ENCODE results near the gene MKLN1.
"Not testable (repeated sequence)": the region's sequence is repeated elsewhere in the genome, so short reads cannot be mapped to it uniquely, and the experiment has no call there.

Gene MKLN1

GRCh38 chr7:131327626-131328376 is at the start of gene MKLN1:
TSS of gene MKLN1 (plus strand) at chr7:131327876. CDS start at chr7:131327900, 24 bp downstream.
- DNase-seq (ENCODE audit: low read depth in 2 of 2): peak; percentile 84 to 92

DNA sequence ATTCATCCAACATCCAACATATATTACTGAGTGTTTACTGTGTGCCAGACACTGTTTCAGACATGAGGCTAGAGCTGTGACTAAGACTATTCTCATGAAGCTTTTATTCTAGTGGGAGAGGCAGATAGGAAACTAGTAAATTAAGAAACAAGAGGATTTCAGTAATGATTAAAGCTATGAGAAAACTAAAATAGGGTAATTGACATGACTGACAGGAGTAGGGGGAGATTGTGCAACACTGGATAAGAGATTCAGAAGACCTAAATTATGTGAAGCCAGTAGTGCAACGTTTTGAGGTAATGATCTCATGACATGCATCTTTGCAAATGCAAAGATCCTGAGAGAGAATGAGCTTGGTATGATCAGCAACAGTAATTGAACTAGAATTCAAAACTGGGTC is 48.6 kb upstream of the MKLN1 start:
- DNase-seq (ENCODE audit: low read depth in 2 of 2): no peak

GRCh38 chr7:131281266-131282048 is 46.2 kb upstream of the MKLN1 start:
- DNase-seq (ENCODE audit: low read depth in 2 of 2): no peak

DNA sequence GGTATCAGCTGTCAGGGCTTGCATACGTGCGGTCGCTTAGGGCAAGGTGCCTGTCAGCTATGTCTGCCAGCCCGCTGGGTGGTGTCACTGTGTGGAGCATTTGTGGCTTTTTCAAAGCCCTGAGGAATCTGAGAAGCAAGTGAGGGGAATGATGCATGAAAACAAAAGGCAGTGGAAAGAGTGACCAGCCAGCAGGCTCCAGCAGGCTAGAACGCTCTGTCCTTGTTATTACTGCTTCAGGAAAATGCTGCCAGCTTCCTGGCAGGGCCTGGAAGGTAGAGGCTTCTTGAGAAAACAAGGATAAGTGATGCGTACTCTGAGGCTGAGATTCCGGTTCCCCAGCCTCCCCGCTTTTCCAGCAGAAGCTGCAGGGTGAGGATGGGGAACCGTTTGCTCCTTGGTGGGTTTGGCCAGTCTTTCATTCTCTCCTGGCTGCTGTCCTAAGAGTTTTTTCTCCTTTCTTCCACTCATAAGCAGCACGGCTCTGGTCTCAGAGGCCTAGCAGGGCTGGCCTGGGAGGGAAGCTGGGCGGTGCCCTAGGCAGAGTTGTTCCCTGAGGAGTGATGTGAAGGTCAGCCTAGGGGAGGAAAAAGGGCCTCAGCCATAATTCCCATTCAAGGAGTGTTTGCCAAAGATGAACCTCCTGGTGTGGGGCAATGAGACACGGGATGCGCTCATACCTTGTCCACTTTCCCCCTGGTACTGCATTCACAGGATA is 42.8 kb upstream of the MKLN1 start:
- DNase-seq (ENCODE audit: low read depth in 2 of 2): no peak

DNA sequence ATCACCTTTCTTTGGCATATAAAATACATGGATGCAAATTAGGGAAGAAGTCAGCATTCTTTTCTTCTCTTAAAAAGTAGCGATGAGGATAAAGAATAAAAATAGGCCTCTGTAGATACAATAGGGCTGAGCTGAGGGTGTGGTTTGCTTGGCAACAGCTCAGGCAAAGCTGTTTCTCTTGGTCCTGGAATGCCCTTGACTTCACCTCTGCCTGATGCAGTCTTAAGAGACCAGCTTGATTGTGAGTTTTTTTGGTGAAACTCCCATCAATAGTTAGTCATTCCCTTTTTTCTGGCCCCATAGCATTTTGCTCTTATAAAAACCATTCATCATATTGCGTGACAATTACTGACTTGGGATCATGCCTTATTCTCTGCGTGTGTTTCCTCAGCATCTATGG is 42.1 kb upstream of the MKLN1 start:
- no peak for DNase-seq (ENCODE audit: low read depth in 2 of 2)

DNA sequence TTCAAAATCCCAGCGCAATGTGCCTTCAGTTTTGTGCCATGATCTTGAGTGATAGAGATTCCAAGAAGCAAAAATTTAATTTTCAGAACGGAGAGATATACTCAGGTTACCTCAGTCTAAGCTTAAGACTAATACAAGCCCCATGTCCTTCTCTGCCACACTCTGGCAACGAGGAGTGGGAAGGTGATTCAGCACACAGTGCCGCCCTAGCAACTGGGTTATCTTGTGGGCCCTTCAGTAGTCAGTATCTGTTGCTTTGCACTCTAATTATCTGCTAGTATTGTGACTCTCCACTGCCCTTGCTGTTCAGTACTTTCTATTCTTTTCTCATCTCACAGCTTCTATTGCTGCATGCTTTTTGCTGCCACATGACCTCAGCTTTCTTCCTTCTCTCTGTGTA is 39.2 kb upstream of the MKLN1 start:
- DNase-seq (ENCODE audit: low read depth in 2 of 2): no peak

DNA sequence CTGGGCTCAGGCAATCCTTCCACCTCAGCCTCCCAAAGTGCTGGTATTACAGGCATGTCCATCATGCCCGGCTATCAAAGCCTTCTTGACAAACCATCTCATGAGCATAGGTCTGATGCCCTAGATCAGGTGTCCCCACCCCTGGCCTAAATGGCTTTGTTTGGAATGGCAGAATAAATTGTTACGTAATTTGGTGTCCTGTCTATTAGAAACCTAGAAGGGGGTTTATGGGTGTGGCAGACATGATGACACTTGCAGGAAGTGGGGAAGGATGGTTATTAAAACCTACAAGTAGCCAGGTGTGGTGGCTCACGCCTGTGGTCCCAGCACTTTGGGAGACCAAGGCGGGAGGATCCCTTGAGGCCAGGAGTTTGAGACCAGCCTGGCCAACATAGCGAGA is 38.6 kb upstream of the MKLN1 start:
- no peak for DNase-seq (ENCODE audit: low read depth in 2 of 2)

GRCh38 chr7:131292141-131292905 is 35.4 kb upstream of the MKLN1 start:
- DNase-seq (ENCODE audit: low read depth in 2 of 2): no peak

GRCh38 chr7:131293018-131293417 is 34.7 kb upstream of the MKLN1 start:
- DNase-seq (ENCODE audit: low read depth in 2 of 2): no peak

- no peak for DNase-seq (ENCODE audit: low read depth in 2 of 2)
Measured at GRCh38 chr7:131294553-131294952, 33.1 kb upstream of the MKLN1 start.

- DNase-seq (ENCODE audit: low read depth in 2 of 2): no peak
Measured at GRCh38 chr7:131298608-131298992, 29.1 kb upstream of the MKLN1 start.

DNA sequence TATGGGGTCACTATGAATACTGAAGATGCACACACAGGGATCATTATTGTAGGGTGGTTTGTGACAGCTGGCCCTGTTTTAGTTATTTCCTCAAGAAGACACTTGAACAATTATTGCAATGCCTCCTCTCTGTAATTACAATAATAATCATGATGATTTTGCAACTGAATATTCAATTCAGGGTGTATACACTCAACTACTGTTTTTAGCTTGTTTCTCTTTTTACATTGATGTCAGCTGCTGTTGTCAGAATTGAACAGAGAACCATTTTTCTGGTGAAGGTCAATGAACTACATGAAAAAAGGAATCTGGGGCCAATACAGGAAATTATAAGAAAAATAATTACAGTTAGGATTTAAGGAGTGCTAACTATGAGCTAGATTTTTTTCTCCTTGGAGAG is 28.6 kb upstream of the MKLN1 start:
- no peak for DNase-seq (ENCODE audit: low read depth in 2 of 2)

GRCh38 chr7:131300078-131300477 is 27.6 kb upstream of the MKLN1 start:
- DNase-seq (ENCODE audit: low read depth in 2 of 2): no peak

DNA sequence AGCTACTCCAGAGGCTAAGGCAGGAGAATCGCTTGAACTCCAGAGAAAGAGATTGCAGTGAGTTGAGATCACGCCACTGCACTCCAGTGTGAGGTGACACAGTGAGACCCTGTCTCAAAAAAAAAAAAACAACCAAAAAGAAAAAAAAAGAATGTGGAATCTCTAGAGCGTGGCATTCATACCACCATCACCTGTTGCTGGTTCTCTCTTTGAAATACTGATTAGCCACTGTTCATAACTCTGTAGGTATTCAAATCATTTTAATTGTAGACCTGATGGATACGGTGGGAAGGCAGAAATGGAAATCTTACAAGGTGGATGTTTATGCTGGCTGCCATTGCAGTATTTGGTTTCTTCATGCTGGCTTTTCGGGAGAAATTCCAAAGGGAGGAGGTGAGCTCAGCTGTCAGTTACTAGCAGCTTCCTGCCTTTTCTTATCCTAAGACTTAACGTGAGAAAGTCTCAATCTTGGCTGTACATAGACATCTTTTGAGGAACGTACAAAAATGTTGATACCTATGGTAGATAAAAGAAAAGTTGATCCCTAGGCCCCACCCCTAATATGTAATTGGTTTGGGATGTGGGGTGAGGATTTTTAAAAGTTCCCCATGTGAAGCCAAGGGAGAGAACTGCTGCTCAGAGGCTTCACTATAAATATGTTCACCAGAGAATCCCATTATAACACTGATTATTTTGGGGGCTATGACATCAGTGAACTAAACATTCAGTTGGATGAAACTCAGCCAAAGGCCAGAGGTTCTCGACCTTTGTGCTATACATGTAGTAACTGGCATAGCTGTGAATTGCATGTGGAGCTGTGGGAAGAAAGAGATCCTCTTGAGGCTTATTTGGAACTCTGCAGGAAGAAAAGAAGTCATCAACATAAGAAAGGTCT is 26.9 kb upstream of the MKLN1 start:
- no peak for DNase-seq (ENCODE audit: low read depth in 2 of 2)

- DNase-seq (ENCODE audit: low read depth in 2 of 2): no peak
Measured at GRCh38 chr7:131302446-131302845, 25.2 kb upstream of the MKLN1 start.

DNA sequence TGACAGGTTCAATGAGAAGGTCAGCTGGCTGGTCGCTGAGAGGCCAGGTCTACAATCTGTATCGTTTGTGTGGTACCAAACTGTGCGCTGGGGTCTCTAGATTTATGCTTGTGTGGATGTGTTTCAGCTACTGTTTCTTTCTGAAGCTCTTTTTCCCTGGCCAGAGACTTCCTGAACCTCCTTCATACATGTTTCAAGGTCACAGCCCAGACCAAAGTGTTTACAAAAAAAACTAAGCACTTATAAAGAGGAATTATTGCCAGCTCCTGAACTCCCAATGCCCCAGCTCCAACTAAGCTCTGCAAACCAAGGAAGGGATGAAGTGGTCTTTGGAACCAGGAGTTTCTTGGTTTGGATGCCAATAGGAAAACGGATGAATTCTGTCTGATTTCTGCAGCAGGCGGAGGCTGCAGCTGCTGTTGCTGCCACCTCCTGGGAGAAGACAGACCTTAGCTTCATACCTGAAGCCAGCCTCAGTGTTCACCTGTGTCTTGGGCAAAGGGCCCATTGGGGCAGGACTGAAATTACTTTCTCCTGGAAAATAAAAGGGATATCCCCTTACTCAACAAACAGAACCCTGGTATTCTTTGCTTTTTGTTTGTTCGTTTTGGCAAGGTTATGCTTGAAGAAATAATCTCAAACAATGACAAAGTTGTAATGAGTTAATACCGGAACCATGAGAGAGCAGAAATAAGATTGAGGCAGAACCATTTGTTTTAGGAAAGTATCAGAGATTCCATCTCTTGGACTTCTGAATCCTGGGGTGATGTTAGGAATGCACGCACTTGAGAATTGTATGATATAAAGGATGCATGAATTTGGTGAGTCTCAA is 24.6 kb upstream of the MKLN1 start:
- peak in 1 of 2 donors; percentile 11 for DNase-seq (ENCODE audit: low read depth in 2 of 2)

GRCh38 chr7:131305152-131305551 is 22.5 kb upstream of the MKLN1 start:
- no peak for DNase-seq (ENCODE audit: low read depth in 2 of 2)

DNA sequence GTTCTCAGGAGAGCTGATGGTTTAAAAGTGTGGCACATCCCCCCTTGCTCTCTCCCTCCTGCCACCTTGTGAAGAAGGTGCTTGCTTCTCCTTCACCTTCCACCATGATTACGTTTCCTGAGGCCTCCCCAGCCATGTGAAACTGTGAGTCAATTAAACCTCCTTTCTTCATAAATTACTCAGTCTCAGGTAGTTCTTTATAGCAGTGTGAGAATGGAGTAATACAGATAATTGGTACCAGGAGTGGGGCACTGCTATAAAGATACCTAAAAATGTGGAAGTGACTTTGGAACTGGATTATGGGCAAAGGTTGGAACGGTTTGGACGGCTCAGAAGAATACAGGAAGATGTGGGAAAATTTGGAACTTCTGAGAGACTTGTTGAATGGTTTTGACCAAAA is 21.6 kb upstream of the MKLN1 start:
- not testable (repeated sequence) for DNase-seq (ENCODE audit: low read depth in 2 of 2)

- no peak for DNase-seq (ENCODE audit: low read depth in 2 of 2)
Measured at GRCh38 chr7:131306777-131307176, 20.9 kb upstream of the MKLN1 start.

- DNase-seq (ENCODE audit: low read depth in 2 of 2): no peak
Measured at GRCh38 chr7:131307627-131308026, 20.0 kb upstream of the MKLN1 start.

Data from stimulated activated CD4-positive, alpha-beta T cell treated with anti-CD3 and anti-CD28 coated beads, Interleukin-1b, Interleukin-23, amount 100 ng/mL, for 4 hours (primary cell).